Glomerular visceral epithelial cell (primary cell): ENCODE measurements around the gene BAK1.
"Not testable (repeated sequence)": the region's sequence is repeated elsewhere in the genome, so short reads cannot be mapped to it uniquely, and the experiment has no call there.

Experiments used
- DNase-seq: peaks from one replicate; pipeline ENCODE4 v3.0.0-alpha.2; 2016; ENCODE audit errors: extremely low spot score

BAK1 gene

DNA sequence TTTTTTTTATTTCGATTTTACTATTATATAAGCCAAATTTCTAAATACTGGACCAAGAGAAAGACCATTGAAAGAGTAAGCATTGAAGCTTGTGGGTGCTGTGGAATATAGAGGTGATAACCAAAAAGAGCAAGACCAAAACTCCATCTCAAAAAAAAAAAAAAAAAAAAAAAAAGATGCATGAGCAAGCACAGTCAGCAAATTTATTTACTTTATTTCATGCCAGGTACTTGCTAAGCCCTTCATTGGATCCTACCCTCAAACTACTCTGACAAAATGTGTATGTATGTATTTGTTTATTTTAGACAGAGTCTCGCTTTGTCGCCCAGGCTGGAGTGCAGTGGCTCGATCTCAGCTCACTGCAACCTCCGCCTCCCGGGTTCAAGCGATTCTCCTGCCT is 27.8 kb downstream of the BAK1 start:
- no peak for DNase-seq

DNA sequence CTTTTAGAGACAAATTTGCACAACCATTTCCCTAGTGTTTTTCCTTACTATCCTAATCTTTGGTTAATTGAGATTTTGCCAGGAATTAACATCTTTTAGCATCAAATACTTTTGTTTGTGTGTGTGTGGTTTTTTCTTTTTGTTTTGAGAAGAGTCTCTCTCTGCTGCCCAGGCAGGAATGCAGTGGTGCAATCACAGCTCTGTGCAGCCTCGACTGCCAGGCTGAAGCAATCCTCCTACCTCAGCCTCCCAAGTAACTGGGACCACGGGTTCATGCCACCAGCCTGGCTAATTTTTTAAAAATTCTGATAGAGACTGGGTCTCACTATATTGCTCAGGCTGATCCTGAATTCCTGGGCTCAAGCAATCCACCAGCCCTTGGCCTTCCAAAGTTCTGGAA is 28.5 kb downstream of the BAK1 start:
- DNase-seq = no peak

DNA sequence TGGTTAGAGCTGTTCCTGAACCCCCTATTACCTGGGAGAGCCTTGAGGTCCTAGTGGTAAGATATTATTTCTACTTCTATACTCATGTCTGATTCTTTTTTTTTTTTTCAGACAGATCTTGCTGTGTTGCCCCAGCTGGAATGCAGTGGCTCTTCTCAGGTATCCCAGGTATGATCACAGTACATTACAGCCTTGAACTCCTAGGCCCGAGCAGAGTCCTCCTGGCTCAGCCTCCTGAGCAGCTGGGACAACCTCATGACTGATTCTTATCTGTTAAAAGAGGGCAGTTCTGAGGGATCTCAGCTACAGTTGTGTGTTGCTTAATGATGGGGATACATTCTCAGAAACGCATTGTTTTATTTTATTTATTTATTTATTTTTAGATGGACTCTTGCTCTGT is 30.2 kb downstream of the BAK1 start:
- no peak for DNase-seq

DNA sequence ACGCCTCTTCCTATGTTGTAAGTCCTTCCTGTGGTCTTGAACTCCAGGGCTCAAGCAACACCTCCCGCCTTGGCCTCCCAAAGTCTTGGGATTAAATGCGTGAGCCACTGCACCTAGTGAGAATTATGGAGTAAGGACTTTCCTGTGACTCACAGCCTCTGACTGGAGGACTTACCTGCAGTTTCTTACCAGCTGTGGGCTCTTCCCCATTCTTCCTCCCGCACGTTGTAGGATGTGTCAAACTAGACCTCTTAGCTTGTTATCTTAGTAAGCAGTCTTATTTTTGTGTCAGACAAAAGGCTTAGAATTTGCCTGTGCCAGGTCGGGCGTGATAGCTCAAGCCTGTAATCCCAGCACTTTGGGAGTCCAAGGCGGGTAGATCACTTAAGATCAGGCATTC is 30.9 kb downstream of the BAK1 start:
- DNase-seq = no peak

DNA sequence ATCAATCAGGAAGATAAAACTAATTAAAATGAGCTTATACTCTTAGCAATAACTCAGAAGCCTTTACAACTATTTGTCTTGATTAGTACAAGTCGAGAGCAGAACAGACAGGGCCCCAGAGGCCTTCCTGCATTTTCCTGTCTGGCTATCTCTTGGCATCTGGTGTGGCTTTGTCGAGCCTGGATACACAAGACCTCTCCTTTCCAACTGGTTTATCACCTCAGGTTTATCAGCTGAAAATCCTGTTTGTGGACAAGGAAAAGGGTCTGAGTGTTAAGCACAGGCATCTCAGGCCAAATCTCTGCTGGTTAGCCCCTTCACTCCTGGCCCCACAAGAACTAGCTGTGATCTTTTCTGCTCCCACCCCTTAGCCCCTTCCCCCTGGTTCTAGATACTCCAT is 32.6 kb downstream of the BAK1 start:
- no peak for DNase-seq

DNA sequence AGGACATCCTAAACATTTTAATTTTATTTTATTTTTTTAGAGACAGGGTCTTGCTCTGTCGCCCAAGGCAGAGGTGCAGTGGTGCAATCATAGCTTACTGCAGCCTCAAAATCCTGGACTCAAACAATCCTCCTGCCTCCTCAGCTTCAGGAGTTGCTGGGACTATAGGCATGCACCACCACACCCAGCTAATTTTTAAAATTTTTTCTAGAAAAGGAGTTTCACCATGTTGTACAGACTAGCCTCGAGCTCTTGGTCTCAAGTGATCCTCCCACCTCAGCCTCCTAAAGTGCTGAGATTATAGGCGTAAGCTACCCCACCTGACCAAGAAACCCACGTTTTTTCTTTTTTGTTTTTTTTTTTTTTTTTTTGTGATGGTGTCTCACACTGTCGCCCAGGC is 33.3 kb downstream of the BAK1 start:
- DNase-seq = no peak

DNA sequence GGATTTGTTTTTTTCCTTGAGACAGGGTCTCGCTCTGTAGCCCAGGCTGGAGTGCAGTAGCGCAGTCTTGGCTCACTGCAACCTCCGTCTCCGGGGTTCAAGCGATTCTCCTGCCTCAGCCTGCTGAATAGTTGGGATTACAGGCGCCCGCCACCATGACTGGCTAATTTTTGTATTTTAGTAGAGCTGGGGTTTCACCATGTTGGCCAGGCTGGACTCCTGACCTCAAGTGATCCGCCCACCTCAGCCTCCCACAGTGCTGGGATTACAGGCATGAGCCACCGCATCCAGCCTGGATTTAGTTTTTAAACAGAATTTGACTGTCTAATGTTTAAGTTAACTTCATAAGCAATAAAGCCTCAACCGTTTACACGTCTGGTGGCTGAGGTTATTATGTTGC is 34.8 kb downstream of the BAK1 start:
- DNase-seq = not testable (repeated sequence)

DNA sequence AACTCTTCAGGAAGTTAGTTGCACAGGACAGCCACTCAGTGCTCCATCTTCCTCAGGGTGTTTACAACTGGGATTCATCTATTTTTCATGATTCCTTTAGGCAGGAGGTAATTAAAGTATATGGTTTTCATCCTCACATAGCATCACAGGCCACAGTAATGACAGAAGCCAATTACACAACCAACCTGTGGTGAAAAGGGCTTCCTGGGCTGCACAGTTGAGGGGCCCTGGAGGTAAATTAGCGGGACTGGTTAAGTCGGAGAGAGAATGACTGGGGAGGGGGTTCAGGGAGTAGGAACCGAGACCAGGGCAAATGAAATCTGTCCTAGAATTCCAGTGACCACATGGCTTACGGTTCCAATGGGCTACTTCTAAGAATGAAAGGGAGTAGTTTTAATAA is 37.0 kb downstream of the BAK1 start:
- DNase-seq = no peak

DNA sequence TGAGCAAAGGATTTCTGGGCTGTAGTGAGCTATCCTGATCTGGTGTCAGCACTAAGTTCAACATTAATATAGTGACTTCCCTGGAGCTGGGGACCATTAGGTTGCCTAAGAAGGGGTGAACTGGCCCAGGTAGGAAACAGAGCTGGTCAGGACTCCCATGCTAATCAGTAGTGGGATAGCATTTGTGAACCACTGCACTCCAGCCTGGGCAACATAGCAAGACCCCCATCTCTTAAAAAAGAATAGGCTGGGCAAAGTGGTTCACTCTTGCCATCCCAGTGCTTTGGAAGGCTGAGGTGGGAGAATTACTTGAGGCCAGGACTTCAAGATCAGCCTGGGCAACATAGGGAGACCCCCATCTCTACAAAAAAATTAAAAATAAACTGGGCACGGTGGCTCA is 39.3 kb downstream of the BAK1 start:
- no peak for DNase-seq

DNA sequence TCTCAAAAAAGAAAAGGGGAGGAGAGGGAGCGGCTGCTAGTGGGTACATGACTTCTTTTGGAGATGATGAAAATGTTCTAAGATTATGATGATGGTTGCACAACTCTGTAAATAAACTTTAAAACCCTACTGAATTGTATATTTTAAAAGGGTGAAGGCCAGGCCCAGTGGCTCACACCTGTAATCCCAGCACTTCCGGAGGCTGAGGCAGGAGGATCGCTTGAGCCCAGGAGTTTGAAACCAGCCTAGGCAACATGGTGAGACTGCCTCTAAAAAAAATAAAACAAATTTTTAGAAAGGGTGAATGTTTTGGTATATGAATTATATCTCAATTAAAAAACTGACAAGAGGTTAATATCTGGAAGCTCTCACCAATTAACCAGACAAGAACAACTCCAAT is 45.4 kb downstream of the BAK1 start:
- no peak for DNase-seq

DNA sequence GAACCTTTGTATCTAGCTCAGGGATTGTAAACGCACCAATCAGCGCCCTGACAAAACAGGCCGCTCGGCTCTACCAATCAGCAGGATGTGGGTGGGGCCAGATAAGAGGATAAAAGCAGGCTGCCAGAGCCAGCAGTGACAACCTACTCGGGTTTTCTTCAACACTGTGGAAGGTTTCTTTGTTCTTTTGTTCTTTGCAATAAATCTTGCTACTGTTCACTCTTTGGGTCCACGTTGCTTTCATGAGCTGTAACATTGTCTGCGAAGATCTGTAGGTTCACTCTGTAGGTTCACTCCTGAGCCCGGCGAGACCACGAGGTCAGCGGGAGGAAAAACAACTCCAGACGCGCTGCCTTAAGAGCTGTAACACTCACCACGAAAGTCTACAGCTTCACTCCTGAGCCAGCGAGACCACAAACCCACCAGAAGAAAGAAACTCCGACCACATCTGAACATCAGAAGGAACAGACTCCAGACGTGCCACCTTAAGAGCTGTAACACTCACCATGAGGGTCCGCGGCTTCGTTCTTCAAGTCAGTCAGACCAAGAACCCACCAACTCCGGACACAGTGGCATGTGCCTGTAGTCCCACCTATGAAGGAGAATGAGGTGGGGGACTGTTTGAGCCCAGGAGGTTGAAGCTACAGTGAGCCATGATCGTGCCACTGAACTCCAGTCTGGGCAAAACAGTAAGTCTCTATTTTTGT is 46.8 kb downstream of the BAK1 start:
- not testable (repeated sequence) for DNase-seq

DNA sequence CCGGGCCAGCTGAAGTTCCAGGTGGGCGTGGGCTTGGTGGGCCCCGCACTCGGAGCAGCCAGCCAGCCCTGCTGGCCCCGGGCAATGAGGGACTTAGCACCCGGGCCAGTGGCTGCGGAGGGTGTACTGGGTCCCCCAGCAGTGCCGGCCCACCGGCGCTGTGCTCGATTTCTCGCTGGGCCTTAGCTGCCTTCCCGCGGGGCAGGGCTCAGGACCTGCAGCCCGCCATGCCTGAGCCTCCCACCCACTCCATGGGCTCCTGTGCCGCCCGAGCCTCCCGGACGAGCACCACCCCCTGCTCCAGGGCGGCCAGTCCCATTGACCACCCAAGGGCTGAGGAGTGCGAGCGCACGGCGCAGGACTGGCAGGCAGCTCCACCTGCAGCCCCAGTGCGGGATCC is 47.6 kb downstream of the BAK1 start:
- DNase-seq = not testable (repeated sequence)

DNA sequence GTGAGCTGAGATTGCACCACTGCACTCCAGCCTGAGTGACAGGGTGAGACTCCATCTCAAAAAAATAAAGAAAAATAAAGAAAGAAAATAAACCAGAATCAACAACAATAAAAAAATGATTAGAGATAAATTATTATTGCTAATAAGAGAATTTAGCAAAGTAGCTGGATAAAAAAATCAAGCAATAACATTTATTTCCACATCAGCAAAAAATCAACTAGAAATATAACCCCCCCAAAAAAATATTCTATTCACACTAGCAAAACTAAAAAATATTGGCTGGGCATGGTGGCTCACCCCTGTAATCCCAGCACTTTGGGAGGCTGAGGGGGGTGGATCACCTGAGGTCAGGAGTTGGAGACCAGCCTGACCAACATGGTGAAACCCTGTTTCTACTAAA is 49.5 kb downstream of the BAK1 start:
- not testable (repeated sequence) for DNase-seq
